ENCODE measurements around the gene ATP10A. TPM values are rescaled to one million over a fixed set of nuclear protein-coding genes. Genes with fewer than 3 reads are reported as not detected.

Gene ATP10A
- total RNA-seq, 1 donor from 2014 or later, result 48.0 TPM

DNA sequence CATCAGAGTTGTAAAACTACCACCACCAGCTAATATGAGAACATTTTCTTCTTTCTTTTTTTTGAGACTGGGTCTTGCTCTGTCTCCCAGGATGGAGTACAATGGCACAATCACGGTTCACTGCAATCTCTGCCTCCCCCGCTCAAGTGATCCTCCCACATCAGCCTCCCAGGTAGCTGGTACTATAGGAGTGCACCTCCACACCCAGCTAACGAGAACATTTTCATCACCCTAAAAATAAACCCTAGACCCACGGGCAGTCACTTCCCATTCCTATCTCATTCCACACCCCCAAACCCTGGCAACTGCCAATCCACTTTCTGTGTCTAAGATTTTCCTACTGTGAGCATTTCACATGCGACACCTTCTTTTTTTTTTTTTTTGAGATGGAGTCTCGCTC lies 130.9 kb downstream of the ATP10A start:
- Mint-ChIP-seq H3K27me3 (no peaks in the 10 kb centered on the region), H3K9me3 (no peaks in the 10 kb centered on the region), H3K36me3 (ENCODE audit: low read depth) (peaks cover 27% of the 10 kb centered on the region), H3K4me3 (no peak overlapping the region), H3K4me1 (peaks cover 2% of the 10 kb centered on the region), H3K27ac (no peak overlapping the region)
- intact Hi-C loops (cut with micrococcal nuclease), result no loop called here
- DNase-seq, result no peak

DNA sequence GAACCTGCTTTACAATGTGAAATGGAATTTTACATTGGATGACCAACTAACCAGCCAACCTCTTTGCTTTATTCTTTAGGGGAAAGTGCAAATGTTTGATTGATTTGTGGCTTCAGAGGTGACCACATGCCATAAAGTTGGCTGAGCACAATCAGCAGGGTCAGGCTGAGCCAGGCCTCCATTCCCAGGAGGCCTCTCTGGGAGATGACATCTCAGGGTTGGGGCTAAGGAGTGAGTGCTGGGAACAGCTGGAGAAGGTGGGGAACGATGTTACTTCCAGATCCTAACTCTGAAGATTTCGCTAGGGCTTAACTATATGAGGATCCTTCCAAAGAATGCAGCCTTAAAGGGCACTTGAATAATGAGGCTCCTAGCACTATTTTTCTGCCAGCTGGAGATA lies 131.7 kb downstream of the ATP10A start:
- intact Hi-C loops (cut with micrococcal nuclease), result no loop called here
- DNase-seq, result no peak
- Mint-ChIP-seq H3K4me3 (no peak overlapping the region), H3K9me3 (no peaks in the 10 kb centered on the region), H3K27me3 (no peaks in the 10 kb centered on the region), H3K27ac (no peak overlapping the region), H3K4me1 (peaks cover 2% of the 10 kb centered on the region), H3K36me3 (ENCODE audit: low read depth) (peaks cover 27% of the 10 kb centered on the region)

DNA sequence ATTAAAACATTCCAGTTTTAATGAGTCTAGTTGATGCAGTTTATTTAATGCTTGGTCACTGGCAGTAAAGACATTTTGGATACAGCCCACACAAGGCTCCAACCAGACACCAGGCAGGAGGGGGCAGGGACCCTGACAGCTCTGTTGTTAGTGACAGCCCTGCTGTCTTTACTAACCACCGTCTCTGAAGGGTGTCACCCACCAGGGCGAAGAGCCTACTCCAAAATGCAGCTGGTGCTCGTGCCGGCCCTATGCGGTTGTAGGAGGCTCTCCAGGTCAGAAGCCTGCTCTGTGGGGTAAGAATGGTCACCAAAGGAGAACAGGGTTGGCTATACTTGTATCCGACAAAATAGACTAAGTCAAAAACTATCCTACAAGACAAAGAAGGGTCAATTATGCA lies 132.2 kb downstream of the ATP10A start:
- Mint-ChIP-seq H3K36me3 (ENCODE audit: low read depth) (peaks cover 25% of the 10 kb centered on the region), H3K4me3 (no peak overlapping the region), H3K9me3 (no peaks in the 10 kb centered on the region), H3K27me3 (no peaks in the 10 kb centered on the region), H3K27ac (no peak overlapping the region), H3K4me1 (peaks cover 2% of the 10 kb centered on the region)
- DNase-seq, result no peak
- intact Hi-C loops (cut with micrococcal nuclease), result no loop called here

DNA sequence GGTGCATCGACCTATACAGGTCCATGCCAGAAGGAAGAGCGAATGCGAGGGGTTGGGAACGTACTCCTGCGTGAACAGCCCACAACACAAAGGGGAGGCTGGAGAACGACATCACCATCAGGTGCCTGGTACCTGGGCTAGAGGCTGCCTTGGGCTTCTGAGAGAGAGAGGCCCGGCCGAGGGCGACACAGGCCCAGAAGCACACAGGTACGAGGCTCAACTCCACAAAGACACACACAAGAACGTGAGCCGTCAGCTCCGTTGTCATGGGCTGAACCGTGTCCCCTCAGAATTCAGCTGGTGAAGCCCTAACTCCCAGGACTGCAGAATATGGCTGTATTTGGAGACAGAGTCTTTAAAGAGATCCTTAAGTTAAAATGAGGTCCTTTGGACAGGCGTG lies 134.3 kb downstream of the ATP10A start:
- intact Hi-C loops (cut with micrococcal nuclease), result no loop called here
- no peaks in the 10 kb centered on the region for H3K27me3 Mint-ChIP-seq
- H3K9me3 Mint-ChIP-seq, result no peaks in the 10 kb centered on the region
- no peak overlapping the region for H3K4me3 Mint-ChIP-seq
- no peak for DNase-seq
- peaks cover 27% of the 10 kb centered on the region for H3K36me3 Mint-ChIP-seq (ENCODE audit: low read depth)
- H3K4me1 Mint-ChIP-seq, result peaks cover 2% of the 10 kb centered on the region
- no peak overlapping the region for H3K27ac Mint-ChIP-seq

DNA sequence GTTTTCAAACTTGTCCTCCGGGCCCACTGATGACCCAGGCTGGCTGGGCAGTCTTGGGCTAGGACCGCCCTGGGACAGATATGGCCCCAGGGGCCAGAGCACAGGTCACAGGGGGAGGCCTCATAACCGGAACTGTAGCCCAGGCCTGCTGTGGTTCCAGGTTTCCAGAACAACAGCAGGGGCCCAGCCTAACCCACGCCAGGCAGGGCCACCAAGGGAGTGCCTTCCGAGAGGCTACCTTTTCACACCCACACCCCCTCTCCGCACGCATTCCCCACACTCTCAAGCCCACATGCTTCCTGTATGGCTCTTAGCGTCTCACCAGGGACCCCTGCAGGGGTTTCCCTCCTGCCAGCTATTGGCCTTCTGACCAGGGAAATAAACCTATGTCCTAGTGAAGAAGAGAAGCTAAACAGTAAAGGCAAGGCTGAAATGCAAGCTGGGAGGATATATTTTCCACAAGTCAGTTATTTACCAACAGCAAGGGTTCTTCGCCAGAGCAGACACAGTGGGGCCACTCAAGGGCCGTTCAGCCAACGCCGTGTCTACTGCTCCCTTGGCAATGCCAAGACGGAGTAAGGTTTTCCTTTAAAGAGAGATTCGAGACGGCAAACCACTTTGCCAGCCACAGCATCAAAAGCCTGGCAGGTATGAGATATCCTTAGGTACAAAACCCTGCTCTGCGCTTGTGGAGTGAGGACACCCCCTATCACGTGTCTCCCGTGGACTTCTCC lies 135.1 kb downstream of the ATP10A start:
- DNase-seq, result no peak
- Mint-ChIP-seq H3K4me3 (no peak overlapping the region), H3K27me3 (no peaks in the 10 kb centered on the region), H3K4me1 (peaks cover 2% of the 10 kb centered on the region), H3K9me3 (no peaks in the 10 kb centered on the region), H3K27ac (no peak overlapping the region), H3K36me3 (ENCODE audit: low read depth) (peaks cover 31% of the 10 kb centered on the region)
- intact Hi-C loops (cut with micrococcal nuclease), result no loop called here

DNA sequence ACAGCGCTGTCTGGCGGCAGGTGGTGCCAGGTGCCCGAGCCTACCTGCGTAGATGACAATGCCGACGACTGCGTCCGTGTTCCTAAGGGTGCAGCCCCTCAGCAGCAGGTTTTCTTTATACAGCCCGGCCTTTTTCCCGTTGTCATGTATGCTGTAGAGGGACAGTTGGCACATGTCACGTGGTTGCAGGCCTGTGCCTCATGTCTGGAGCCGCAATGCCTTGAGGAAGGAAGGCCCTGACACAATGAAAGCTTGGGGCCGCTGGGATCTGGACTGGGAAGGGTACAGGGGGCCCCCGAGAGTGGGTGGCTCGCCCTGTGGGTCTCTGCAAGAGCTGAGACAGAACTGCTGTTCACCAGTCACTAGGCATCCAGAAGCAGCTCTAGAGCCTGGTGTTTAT lies 136.0 kb downstream of the ATP10A start:
- intact Hi-C loops (cut with micrococcal nuclease), result no loop called here
- DNase-seq, result no peak
- Mint-ChIP-seq H3K9me3 (no peaks in the 10 kb centered on the region), H3K4me1 (peaks cover under 1% of the 10 kb centered on the region), H3K27ac (no peak overlapping the region), H3K4me3 (no peak overlapping the region), H3K27me3 (no peaks in the 10 kb centered on the region), H3K36me3 (ENCODE audit: low read depth) (peaks cover 34% of the 10 kb centered on the region)

DNA sequence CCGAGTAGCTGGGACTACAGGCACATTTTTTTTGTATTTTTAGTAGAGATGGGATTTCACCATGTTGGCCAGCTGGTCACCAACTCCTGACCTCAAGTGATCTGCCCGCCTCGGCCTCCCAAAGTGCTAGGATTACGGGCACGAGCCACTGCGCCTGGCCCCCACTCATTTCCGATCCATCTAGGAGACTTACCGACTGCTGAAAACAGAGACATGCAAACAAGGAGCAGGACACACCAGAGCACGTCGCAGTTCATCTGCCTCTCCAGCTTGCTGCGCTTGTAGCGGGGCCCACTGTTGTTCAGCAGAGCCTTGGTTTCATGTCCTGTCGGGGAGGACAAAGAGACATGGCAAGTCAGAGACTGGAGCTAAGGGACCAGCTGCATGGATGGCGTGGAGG lies 137.4 kb downstream of the ATP10A start:
- Mint-ChIP-seq H3K27ac (no peak overlapping the region), H3K9me3 (no peaks in the 10 kb centered on the region), H3K4me1 (no peaks in the 10 kb centered on the region)

DNA sequence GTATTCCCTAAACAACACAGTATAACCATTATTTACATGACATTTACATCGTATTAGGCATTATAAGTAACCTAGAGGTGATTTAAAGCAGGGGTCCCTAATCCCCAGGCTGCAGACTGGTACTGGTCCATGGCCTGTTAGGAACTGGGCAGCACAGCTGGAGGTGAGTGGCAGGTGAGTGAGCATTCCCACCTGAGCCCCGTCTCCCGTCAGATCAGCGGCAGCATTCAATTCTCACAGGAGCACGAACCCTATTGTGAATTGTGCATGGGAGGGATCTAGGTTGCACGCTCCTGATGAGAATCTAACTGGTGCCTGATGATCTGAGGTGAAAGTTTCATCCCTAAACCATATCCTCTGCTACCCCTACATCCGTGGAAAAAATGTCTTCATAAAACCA lies 138.2 kb downstream of the ATP10A start:
- H3K27me3 Mint-ChIP-seq, result no peaks in the 10 kb centered on the region
- no peak overlapping the region for H3K27ac Mint-ChIP-seq
- no peak for DNase-seq
- H3K36me3 Mint-ChIP-seq (ENCODE audit: low read depth), result peaks cover 48% of the 10 kb centered on the region
- intact Hi-C loops (cut with micrococcal nuclease), result no loop called here
- H3K4me1 Mint-ChIP-seq, result no peaks in the 10 kb centered on the region
- no peak overlapping the region for H3K4me3 Mint-ChIP-seq
- no peaks in the 10 kb centered on the region for H3K9me3 Mint-ChIP-seq

More for the DNA sequence above, 137.4 kb downstream of the ATP10A start:
- H3K4me3 Mint-ChIP-seq, result no peak overlapping the region
- DNase-seq, result no peak
- H3K27me3 Mint-ChIP-seq, result no peaks in the 10 kb centered on the region
- H3K36me3 Mint-ChIP-seq (ENCODE audit: low read depth), result peaks cover 41% of the 10 kb centered on the region
- intact Hi-C loops (cut with micrococcal nuclease), result no loop called here

DNA sequence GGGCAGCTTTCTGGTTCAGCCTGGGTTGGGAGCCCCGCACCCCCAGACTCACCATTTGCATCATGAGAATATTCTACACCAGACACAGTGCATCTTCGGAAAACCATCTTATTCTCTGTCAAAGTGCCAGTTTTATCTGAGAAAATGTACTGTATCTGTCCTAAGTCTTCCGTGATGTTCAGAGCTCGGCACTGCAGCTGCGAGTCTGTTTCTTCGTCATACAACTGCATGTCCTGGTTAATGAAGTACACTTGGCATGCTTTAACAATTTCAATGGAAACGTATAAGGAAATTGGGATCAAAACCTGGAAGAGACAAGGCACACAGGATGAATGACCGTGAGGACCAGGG lies 141.5 kb downstream of the ATP10A start:
- H3K27me3 Mint-ChIP-seq, result no peaks in the 10 kb centered on the region
- H3K4me3 Mint-ChIP-seq, result no peak overlapping the region
- peaks cover 54% of the 10 kb centered on the region for H3K36me3 Mint-ChIP-seq (ENCODE audit: low read depth)
- no peaks in the 10 kb centered on the region for H3K4me1 Mint-ChIP-seq
- no peak overlapping the region for H3K27ac Mint-ChIP-seq
- DNase-seq, result no peak
- no peaks in the 10 kb centered on the region for H3K9me3 Mint-ChIP-seq
- intact Hi-C loops (cut with micrococcal nuclease), result no loop called here

DNA sequence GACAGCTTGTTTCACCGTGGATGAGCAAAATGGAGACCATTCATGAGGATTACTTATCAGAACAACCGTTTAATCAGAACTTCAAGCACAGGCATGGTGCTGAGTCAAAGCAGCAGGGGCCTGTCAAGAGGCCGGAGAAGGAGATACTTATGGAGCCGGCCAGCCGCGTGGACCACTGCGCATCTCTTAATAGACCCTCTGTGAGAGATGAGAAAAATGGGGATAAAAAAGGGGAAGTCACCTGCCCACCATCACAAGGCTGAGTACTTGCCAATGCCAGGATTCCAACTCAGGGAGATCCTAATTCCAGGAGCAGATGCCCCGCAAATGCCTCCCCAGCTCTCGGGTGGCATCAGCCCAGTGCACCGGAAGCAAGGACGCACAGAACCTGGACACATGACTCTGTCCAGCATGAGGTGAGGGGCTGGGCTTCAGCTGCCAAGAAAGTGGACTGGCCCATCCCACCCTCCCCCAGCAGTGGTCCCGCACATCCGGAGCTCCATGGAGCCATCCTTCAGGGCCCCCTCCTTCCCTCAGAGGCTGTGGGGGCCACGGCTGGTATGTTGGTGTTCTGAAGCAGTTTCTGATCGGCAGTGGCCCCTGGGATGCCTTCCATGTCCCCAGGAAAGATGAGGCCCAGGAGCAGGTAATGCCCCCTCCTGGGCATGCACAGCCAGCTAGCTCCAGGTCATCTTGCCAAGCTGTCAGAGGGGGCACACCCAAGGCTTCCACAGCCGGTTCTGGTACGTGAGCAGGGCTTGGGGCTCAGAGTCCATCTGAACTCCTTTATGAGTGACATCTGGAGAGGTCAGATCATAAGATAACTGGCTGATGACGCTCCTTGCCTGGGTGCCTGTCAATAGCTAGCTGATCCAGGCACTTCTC lies 143.8 kb downstream of the ATP10A start:
- DNase-seq, result no peak
- H3K27ac Mint-ChIP-seq, result no peak overlapping the region
- H3K4me1 Mint-ChIP-seq, result no peaks in the 10 kb centered on the region
- no peaks in the 10 kb centered on the region for H3K27me3 Mint-ChIP-seq
- intact Hi-C loops (cut with micrococcal nuclease), result no loop called here
- H3K4me3 Mint-ChIP-seq, result no peak overlapping the region
- H3K9me3 Mint-ChIP-seq, result no peaks in the 10 kb centered on the region
- peaks cover 48% of the 10 kb centered on the region for H3K36me3 Mint-ChIP-seq (ENCODE audit: low read depth)

DNA sequence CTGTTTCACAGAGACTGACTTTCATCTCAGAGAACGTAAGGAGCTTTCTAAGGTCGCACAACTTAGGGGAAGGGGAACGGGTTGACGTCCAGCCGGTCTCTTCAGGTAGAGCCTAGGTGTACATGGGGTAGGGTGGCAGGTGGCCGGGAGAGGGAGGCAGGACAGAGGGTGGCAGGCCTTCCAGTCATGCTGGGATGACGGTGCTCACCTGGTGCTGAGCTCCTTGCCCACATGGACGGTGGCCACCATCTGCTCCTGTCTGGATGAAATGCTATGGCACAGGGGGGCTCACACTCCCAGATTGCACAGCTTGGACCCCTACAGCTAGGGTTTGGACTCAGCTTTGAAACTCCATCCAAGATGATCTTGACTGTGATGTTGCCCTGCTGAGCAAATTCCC lies 144.5 kb downstream of the ATP10A start:
- Mint-ChIP-seq H3K36me3 (ENCODE audit: low read depth) (peaks cover 44% of the 10 kb centered on the region), H3K4me1 (no peaks in the 10 kb centered on the region), H3K4me3 (no peak overlapping the region), H3K9me3 (no peaks in the 10 kb centered on the region), H3K27ac (no peak overlapping the region), H3K27me3 (no peaks in the 10 kb centered on the region)
- intact Hi-C loops (cut with micrococcal nuclease), result no loop called here
- DNase-seq, result no peak

DNA sequence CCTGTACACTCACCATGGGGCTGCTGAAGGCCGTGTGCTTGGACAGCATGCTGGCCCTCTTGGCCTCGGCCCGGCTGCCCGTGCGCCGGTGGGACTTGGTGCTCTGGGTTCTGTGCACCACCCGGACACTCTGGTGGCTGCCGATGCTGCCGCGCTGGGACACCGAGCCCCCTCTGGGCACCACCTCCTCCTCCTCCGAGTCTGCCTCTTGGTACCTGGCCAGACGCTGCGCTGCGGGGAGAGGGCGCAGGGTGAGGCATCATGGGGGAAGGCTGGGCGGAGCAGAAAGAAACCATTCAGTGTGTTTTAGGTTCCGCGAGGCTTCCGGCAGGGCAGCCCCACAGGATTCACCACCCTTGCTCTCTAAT lies 145.0 kb downstream of the ATP10A start:
- Mint-ChIP-seq H3K36me3 (ENCODE audit: low read depth) (peaks cover 41% of the 10 kb centered on the region), H3K27ac (no peak overlapping the region), H3K4me3 (no peak overlapping the region), H3K9me3 (no peaks in the 10 kb centered on the region), H3K4me1 (no peaks in the 10 kb centered on the region), H3K27me3 (no peaks in the 10 kb centered on the region)
- intact Hi-C loops (cut with micrococcal nuclease), result no loop called here
- DNase-seq, result no peak

DNA sequence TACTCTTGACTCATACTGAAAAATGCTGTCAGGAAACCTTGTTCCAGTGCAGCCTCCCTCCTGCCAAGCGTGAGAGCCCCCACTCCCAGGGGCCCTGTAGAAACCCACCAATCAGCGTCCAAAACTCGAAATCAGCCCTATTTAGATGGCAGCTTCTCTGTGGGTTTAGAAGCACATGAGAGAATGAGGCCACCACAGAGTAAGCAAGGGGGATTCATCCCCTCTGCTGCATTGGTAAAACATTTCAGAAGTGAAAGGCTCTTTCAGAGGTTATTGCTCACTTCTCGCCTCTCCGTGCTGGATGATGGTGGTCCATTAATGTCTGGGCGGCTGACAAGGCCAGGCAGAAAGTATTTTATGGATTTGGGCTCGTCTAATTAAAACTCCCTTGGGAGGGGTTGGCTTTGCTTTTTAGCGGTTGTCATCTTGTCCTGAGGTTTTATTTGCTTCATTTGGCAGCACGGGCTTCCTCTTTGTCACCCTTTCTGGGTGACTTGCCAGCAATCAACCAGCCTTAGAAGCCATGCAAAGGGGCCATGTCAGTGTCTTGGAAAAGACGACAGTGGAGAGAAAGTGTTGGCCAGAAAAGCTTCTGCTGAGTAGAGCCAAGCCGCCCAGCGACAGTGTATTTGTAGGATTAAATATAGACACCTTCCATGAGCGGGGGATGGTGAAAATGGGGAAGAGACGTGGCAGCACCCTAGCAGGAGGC lies 145.5 kb downstream of the ATP10A start:
- no peaks in the 10 kb centered on the region for H3K27me3 Mint-ChIP-seq
- no peak overlapping the region for H3K27ac Mint-ChIP-seq
- no peaks in the 10 kb centered on the region for H3K4me1 Mint-ChIP-seq
- intact Hi-C loops (cut with micrococcal nuclease), result no loop called here
- no peak overlapping the region for H3K4me3 Mint-ChIP-seq
- no peak for DNase-seq
- no peaks in the 10 kb centered on the region for H3K9me3 Mint-ChIP-seq
- peaks cover 37% of the 10 kb centered on the region for H3K36me3 Mint-ChIP-seq (ENCODE audit: low read depth)

DNA sequence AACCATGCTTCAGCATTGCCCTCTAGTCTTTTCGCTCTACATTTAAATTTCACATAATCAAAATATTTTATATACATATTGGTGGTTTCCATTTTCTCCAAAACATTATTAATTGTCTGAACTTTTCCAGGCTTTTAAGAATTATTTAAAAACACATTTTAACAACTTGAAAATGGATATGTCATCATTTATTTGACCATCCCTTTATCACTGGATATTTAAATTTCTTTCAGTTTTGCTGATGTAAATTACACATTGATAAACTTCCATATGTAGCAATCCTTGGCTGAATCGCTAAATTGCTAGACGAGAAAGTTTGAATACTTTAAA lies 146.0 kb downstream of the ATP10A start:
- no peak overlapping the region for H3K27ac Mint-ChIP-seq

More for the DNA sequence above, 146.0 kb downstream of the ATP10A start:
- DNase-seq, result no peak
- H3K36me3 Mint-ChIP-seq (ENCODE audit: low read depth), result peaks cover 38% of the 10 kb centered on the region
- H3K4me1 Mint-ChIP-seq, result no peaks in the 10 kb centered on the region
- H3K27me3 Mint-ChIP-seq, result no peaks in the 10 kb centered on the region
- no peak overlapping the region for H3K4me3 Mint-ChIP-seq
- intact Hi-C loops (cut with micrococcal nuclease), result no loop called here
- H3K9me3 Mint-ChIP-seq, result no peaks in the 10 kb centered on the region
